Stimulated activated CD8-positive, alpha-beta memory T cell treated with anti-CD3 and anti-CD28 coated beads, Interleukin-2, amount 100 ng/mL, for 48 hours (primary cell): ENCODE results near the gene ATP2A2.
"Not testable (repeated sequence)": the region's sequence is repeated elsewhere in the genome, so short reads cannot be mapped to it uniquely, and the experiment has no call there.

Experiments
- DNase-seq, 2 donors: peaks; one replicate each; pipeline ENCODE4 v3.0.0-alpha.2; 2020; ENCODE audit warnings: low read depth in 2 of 2

ATP2A2 gene

DNA sequence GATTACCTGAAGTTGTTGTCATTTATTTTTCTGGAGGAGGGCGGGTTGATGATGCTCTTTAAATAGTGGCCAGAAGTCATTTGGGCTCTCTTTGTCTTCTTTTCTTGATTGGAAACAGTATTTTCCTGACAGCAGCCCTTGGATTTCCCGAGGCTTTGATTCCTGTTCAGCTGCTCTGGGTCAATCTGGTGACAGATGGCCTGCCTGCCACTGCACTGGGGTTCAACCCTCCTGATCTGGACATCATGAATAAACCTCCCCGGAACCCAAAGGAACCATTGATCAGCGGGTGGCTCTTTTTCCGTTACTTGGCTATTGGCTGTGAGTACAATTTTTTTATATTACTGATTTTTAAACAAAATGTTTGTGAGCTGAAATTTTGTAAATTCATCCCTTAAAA is 62.1 kb downstream of the ATP2A2 start:
- no peak for DNase-seq

DNA sequence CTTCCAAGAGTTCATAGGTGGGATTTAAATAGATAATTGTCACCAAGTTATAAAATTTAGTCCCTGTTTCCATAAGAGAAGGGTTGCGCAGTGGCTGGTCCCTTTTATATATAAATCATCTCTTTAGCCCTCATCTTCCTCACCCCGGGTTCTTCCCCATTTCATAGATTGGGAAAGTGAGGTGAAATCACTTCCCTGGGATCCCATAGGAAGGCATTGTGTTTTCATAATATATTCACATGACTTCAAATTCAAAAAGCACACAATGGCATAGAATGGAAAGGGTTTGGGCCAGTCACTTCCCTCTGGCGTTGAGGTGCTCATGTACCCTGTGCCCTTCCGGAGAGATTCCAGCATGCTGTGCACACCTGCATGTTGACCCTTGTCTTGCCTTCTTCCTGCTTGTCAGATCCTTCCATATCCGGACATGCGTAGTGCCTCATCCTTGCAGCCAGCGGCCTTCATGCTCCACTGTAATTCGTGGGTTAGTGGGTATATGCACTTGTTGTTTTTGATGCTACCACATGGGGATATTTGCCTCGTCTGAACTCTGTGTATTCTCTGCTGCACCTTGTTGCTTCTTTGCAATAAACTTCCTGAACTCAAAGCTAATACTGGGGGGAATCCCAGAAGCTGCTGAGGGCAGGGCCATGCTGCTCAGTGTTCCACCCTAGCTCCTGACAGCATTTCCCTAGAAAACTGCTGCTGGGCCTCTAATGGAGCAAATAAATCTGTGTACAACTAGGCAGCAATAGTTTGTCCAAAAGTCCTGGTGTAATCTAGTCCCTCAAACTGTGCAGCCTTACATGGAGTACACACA is 62.9 kb downstream of the ATP2A2 start:
- DNase-seq = no peak

DNA sequence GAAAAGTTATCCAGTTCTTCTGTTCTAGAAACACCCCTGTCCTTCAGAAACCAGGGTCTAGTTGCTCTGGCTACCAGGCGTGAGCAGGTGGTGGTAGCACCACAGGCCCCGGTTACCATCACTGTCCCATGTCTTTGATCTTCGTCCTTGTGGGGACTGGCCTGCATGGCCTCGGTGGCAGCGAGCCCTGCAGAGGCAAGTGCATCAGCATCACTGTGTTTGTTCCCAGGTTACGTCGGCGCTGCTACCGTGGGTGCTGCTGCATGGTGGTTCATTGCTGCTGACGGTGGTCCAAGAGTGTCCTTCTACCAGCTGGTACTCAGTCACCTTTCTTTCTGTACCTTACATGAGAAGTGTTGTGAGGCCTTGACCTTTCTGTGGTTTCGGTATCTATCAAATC is 63.6 kb downstream of the ATP2A2 start:
- DNase-seq = no peak

DNA sequence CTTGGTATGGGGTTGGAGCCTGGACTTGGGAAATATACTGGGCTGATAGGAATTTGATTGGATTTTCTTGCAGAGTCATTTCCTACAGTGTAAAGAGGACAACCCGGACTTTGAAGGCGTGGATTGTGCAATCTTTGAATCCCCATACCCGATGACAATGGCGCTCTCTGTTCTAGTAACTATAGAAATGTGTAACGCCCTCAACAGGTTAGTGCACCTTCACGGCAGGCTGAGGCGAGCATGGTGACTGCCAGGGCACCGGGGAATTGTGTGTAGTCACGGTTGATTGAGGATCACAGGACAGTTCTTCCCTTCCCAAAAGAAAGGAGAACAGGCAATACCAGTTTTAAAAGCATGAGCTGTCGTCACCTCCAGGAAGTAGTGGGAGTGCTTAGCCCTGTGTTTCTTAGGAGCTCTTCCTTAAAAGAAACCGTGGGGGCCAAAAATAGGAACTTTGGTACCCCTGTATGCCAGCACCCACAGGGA is 64.2 kb downstream of the ATP2A2 start:
- no peak for DNase-seq

DNA sequence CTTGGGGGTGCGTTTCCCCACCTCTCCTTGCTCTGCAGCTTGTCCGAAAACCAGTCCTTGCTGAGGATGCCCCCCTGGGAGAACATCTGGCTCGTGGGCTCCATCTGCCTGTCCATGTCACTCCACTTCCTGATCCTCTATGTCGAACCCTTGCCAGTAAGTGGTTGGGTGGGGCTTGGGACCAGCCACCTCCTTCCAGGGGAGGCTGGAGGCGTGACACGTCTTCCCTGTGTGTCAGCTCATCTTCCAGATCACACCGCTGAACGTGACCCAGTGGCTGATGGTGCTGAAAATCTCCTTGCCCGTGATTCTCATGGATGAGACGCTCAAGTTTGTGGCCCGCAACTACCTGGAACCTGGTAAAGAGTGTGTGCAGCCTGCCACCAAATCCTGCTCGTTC is 64.9 kb downstream of the ATP2A2 start:
- DNase-seq = no peak

DNA sequence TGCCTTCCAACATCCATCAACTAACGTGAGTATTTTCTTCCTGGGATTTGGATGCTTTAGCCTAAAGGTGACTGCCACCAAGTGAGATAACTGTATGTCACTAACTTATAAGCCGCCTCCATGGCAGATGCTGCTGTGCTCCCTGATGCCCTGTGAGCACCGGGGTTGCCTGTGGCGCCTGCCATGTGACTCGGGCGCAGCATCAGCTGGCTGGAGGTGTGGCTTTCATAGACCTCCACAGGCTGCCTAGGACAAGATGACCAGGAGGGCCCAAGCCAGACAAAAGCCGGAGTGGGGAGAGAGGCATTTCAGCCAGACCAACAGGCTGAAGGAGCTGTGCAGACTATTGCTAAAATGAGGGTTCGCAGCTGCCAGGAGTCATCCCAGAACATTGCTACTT is 66.7 kb downstream of the ATP2A2 start:
- DNase-seq = no peak

DNA sequence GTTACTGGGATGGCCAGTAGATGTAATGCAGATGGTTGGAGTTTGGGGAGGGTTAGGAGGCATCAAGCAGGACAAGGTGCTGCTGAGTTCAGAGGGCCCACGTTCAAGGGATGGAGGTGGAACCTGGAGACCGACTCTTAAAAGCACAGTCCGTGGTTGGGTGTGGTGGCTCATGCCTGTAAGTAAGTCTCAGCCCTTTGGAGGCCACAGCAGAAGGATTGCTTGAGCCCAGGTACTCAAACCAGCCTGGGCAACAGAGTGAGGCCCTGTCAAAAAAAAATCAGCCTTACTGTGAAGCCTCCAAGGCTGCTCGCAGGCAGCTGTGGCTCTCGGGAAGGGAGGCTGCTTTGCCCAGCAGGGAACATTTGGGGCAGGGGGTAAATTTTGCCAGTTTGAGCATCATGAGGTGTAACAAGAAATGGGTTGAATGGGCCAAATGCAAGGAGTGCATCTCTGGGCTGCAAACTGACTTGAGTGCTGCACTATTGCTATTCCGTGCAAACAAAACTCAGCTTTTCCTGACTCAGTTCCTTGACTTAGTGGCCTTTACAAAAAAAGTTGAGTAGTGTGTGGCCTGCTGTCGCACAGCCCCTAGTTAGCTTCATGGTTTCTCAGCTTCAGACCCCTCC is 67.5 kb downstream of the ATP2A2 start:
- no peak for DNase-seq

DNA sequence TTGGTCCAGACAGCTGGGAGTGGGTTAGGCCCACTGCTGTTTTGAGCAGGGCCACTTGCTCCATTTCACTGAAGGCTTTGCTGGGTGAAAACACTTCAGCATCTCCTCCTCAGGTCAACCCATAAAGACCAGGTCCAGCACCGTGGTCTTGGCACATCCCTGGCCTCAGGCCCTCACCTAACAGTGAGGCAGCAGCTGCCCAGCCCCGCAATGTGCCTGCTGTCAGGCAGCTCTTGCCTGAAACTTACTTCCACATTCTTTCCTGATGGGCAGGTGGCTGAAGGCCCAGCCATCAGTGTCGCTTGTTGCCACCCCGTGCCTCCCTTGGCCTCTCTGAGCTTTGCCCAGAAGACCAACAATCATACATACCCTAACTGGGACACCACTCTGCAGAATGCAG is 68.0 kb downstream of the ATP2A2 start:
- no peak for DNase-seq

DNA sequence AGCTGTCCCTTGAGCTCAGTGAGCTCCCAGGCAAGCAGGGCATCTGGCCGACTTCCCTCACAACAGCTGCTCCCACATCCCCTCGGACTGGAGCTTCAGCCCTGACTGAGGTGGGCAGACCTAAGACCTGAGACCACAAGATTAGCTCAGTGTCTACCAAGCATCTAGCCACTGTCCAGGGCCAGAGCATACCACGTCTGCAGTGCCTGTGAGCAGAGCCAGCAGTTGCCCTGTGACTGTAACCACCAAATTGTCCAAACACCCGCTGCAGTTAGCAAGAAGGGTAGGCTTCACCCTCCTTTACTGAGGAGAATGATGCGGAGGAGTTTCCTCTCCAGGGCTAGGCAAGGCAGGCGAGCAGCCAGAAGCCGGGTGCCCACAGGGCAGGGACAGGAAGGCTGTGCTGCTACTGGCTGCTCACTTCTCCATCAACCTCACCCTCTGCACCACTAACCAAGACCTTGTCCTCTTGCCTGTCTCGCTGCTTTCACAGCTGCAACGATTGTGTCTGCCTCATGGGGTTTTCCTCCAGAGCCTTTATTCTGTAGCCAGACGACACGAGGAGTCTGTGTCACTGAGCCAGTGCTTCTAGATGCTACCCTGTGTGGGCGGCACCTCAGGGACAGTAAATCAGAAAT is 68.6 kb downstream of the ATP2A2 start:
- DNase-seq = no peak

DNA sequence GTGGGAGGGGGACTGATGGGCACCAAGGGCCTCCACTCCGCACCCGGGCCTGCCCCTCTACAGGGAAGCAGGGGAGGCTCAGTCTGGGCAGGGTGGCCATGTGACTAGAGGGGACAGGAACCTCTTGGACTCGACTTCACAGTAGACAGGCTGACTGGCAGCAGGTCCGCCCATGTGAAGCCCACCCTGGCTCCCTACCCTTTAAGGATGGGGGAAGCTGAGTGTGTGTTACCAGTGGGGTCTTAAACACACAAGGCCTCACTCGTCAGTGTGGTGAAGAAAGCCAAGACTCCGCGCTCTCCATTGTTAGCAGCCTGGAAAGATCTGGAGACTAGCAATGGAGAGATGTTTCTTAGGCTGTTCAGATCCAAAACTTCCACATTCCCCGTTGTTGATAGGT is 70.1 kb downstream of the ATP2A2 start:
- no peak for DNase-seq

DNA sequence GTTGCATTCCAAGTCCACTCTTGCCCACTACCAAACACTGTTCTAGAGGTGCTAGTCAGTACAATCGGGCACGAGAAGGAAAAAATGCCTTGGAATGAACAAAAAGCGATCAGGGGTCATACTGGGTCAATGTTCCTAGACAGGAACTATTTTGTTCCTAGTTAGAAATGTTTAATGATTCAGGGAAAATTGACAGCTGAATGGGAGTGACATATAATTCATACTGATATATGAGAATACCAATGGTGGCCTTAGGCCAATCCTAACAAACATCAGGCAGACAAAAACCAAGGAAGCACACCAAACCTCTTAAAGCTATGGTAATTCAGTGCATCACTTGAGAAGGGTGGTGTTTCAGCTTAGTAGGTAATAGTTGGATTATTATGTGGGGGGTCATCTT is 71.4 kb downstream of the ATP2A2 start:
- DNase-seq = no peak

DNA sequence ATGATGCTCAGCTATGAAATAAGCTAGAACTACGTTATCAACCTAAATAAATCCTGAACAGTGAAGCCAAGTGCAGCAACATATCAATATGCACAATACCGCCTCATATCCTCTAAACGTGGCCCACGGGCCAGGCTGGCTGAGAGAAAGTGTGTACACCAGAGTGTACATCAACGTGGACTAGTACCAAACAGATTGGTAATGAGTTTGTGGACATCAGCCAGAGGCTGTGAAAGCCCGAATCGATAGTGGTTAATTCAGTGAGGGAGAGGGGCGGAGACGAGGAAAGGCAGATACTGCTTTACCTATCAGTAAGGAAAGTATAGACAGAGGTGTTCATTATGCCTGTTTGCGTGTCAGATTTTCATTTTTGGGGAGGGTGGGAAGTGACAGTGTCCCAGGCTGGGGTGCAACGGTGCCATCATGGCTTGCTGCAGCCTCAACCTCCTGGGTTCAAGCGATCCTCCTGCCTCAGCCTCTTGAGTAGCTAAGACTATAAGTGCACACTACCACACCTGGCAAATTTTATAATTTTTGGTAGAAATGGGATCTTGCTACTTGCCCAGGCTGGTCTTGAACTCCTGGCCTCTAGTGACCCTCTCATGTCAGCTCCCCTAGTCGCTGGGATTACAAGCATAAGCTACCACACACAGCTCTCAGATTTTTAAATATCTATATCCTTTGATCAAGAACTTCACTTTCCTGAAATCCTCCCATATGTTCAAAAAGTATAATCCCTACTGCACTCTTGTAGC is 72.3 kb downstream of the ATP2A2 start:
- no peak for DNase-seq

DNA sequence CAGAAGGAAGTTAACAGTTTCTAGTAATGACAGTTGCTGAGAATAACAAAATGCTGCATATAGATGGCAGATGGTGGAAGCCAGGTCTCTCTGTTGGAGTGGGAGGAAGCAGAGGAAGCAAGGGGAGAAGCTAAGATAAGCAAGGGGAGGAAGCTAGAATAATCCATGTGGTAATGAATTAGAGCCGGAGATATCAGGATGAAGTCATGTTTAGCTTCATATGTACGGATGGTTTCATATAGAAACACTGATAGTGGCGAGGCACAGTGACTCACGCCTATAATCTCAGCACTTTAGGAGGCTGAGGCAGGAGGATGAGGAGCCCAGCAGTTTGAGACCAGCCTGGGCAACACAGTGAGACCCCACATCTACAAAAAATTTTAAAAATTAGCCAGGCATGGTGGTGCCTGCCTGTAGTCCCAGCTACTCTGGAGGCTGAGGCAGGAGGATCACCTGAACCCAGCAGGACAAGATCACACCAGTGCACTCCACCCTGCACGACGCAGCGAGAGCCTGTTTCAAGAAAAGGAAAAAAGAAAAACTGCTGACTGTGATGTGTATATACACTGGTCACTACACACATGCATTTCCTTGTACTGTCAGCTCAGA is 73.2 kb downstream of the ATP2A2 start:
- no peak for DNase-seq

DNA sequence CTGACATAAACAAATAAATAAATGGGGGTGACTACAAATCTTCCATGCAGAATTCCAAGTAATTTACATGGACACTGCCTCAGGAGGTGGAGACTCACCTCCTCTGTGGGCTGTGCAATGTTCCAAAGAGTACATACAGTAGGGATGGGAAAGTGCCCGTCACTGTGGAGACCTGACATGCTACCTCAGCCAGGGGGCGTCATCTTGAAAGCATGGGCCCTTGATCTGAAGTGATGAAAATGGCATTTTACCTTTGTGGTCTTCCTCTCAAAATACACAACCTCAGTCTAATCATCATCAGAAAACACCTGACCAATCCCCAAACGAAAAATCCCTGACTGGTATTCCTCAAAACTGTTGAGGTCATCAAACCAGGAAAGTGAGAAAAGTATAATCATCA is 74.0 kb downstream of the ATP2A2 start:
- DNase-seq = no peak

DNA sequence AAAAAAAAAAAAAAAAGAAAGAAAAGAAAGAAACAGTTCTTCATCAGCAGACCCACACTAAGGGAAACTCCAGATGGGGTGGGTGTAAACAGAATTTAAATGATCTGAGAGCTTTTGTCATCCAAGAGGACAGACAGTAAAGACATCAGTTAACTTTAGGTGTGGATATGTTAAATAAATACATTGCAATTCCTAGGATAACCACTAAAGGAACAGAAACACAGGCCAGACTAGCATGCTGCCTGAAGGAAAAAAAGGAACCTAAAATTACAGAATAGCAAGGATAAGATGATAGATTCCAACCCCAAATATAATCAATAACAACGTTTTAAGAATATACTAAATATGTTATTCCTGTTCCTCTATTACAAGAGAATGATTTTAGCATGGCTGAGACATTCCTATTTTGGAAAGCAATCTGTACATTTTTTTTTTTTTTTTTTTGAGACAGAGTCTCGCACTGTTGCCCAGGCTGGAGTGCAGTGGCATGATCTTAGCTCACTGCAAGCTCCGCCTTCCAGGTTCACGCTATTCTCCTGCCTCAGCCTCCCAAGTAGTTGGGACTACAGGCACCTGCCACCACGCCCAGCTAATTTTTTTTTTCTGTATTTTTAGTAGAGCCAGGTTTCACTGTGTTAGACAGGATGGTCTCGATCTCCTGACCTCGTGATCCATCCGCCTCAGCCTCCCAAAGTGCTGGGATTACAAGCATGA is 77.5 kb downstream of the ATP2A2 start:
- not testable (repeated sequence) for DNase-seq

DNA sequence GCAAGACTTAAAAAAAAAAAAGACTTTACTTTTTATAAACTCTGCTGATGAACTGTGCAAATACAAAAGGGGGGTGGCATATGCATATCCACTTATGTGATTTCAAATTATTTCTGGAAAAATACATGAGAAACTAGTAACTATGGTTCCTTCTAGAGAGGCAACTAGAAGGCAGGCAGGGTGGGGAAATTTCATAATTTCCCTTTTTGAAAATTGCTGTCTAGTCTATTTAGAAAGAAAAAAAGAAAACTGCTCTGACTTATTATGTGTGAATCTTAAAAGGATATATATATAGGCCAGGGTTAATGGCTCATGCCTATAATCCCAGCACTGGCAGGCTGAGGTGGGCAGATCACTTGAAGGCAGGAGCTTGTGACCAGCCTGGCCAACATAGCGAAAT is 80.2 kb downstream of the ATP2A2 start:
- no peak for DNase-seq

DNA sequence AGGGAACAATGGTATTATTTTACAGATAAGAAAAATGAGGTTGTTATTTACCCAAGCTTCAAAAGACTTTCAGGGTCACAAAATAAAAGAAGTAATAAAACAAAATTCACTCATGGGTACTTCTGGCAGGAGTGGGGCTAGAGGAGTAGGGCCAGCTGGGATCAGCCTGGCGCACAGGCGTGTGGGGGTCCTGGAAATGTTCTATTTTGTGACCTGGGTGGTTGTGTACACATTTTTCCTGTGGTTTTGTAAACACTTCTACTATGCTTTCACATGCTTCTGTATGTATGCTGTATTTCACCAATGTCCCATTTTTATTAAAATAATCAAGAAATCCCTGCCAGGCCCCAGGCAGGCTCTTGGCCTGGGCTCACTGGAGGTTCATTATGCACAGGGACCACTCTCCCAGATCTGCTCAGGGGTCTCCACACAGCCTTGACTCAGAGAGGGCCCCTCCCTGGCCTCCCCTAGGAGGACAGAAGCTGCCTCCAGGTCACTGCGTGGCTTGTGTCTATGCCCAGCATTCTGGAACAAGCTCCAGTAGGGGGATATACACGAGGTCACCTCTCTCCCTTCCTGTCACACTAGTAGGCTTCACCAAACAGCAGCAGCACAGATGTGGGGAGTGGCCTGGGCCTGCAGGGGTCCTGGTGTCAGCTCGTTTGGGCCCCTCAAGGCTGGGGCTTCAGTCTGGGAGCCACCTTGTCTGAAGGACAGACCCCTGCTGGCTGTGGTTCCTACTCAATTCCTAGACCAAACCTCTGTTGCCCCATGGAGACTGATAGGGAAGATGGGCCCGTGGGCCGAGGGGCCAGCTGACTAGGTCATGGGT is 84.7 kb downstream of the ATP2A2 start:
- DNase-seq = no peak

DNA sequence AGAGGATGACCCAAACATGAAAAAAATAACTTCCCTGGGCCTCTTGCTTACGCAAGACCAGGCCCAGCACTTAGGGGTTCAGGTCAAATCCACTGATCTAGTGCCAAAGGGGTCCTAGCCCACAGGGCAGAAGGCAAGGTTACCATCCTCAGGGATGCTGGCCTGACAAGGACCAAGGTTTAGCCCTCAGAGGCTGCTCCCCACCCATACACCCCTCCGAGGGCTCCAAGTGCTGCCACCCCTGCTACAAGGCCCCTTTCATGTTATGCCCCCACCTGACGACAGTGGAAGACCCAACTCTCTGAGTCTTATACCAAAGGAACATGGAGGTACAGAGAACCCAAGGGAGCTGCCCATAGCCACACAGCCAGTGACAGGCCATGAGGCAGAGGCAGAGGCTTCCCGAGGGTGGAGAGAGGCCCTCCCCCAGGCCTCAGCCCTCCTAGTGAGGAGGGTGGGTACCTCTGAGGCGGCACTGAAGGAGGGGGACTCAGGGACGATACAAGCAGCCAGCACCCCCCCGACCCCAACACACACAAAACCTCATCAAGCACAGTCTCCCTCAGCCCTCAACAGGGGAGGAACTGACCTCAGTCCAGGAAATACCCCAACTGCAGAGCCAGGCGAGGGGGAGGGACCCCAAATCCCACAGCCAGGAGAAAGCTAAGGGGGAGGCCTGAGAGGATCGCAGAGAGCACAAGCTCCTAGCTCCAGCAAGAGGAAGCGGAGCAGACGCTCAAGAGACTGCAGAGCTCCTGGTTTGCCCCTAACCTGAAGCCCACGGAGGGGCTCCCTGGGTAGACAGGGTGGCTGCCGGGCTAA is 85.5 kb downstream of the ATP2A2 start:
- DNase-seq = no peak

DNA sequence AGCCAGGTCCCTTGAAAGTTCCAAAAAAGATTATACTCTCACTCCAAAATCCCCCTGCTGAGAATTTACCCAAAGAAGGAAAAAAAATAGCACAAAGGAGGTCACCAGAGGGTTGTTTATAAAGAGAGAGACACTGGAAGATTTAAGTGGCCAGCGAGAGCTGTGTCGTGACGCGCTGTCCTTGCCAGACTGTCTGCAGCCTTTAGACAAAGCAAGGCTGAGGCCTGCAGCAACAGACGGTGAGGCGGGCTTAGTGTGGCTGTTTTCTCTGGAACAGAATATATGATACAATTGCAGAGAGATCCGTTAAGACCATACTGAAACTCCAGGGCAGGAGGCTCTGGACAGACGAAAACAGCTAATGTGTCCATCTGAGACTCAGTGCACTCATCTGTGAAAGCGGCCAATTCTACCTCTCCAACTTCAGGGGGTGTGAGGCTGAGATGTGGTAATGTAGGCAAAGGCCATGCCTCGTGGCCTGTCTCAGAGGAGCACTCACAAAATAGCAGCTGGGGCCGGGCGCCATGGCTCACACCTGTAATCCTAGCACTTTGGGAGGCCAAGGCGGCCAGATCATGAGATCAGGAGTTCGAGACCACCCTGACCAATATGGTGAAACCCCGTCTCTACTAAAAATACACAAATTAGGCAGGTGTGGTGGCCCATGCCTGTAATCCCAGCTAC is 86.3 kb downstream of the ATP2A2 start:
- no peak for DNase-seq
